Astrocyte of the hippocampus (primary cell): Measurements from ENCODE around the gene RAB27B.

ENCODE experiments used
- DNase-seq: peaks from one replicate; pipeline ENCODE4 v3.0.0; 2011; ENCODE audit warnings: low read depth, low spot score

RAB27B gene

GRCh38 chr18:54910161-54910919 lies 82.1 kb downstream of the RAB27B start:
- no peak for DNase-seq

- DNase-seq = no peak
These were observed 83.3 kb downstream of the RAB27B start for GRCh38 chr18:54911551-54911950.

GRCh38 chr18:54914816-54915215 lies 86.5 kb downstream of the RAB27B start:
- no peak for DNase-seq

- DNase-seq = no peak
These were observed 88.2 kb downstream of the RAB27B start for GRCh38 chr18:54916507-54916906.

- no peak for DNase-seq
These were observed 89.8 kb downstream of the RAB27B start for GRCh38 chr18:54918060-54918459.

- no peak for DNase-seq
These were observed 91.1 kb downstream of the RAB27B start for GRCh38 chr18:54919412-54919811.

- DNase-seq = no peak
These were observed 95.2 kb downstream of the RAB27B start for GRCh38 chr18:54923339-54923956.

GRCh38 chr18:54924948-54925347 lies 96.7 kb downstream of the RAB27B start:
- no peak for DNase-seq

- peak; percentile 10 for DNase-seq
These were observed 98.5 kb downstream of the RAB27B start for GRCh38 chr18:54926593-54927325.

- no peak for DNase-seq
These were observed 100.0 kb downstream of the RAB27B start for GRCh38 chr18:54928236-54928635.

- no peak for DNase-seq
These were observed 102.9 kb downstream of the RAB27B start for GRCh38 chr18:54931152-54931551.

GRCh38 chr18:54932472-54932871 lies 104.2 kb downstream of the RAB27B start:
- DNase-seq = no peak

- DNase-seq = no peak
These were observed 110.2 kb downstream of the RAB27B start for GRCh38 chr18:54938506-54938905.

- DNase-seq = no peak
These were observed 111.2 kb downstream of the RAB27B start for GRCh38 chr18:54939361-54939917.

- DNase-seq = no peak
These were observed 113.9 kb downstream of the RAB27B start for GRCh38 chr18:54942144-54942543.

GRCh38 chr18:54942569-54942968 lies 114.3 kb downstream of the RAB27B start:
- no peak for DNase-seq
